GM12878 (cell line): Measurements from ENCODE around the gene HMGB1. TPM values are rescaled to one million over a fixed set of nuclear protein-coding genes. Genes with fewer than 3 reads are reported as not detected.

Source experiments
- ATAC-seq: fragments of 200-7000 bp; cut with Tn5 transposase; 3 replicates; pipeline ENCODE4 v1.9.1; 2020; ENCODE audit warnings: mild to moderate bottlenecking, moderate library complexity
- BruUV-seq: library from RNA; stranded (reverse); fragments of 400-500 nt; replicated peaks from 2 replicates; lab custom pipeline; 2021; lab: Mats Ljungman, UMichigan
- CTCF ChIA-PET: fragments of 300-600 bp; sonication (Branson Sonifier 250); formaldehyde crosslinking; extraction: SDS; loops from one replicate; lab custom pipeline; 2021; ENCODE audit warnings: inconsistent platforms; lab: Yijun Ruan, JAX
- POLR2A ChIA-PET: fragments of 350-600 bp; formaldehyde crosslinking; extraction: SDS; loops from one replicate; lab custom pipeline; 2021; ENCODE audit warnings: inconsistent platforms; lab: Charles Lee
- RAD21 ChIA-PET: fragments of 300-600 bp; sonication (Branson Sonifier 250); formaldehyde crosslinking; loops from one replicate; lab custom pipeline; 2023; ENCODE audit warnings: antibody characterized with exemption; ENCODE audit not compliant: unreplicated experiment; lab: Charles Lee
- SMC1A ChIA-PET: fragments of 300-600 bp; sonication (Branson Sonifier 250); formaldehyde crosslinking; loops from one replicate; lab custom pipeline; 2023; ENCODE audit not compliant: unreplicated experiment, uncharacterized antibody; lab: Charles Lee
- DNase-seq: peaks from one replicate; pipeline ENCODE4 v3.0.0-alpha.2; 2011; ENCODE audit warnings: low read depth, low spot score
- FAIRE-seq: peaks from 3 replicates; lab custom pipeline; 2011; peaks lifted over from hg19 to GRCh38; lab: Jason Lieb, UNC
- H2AFZ ChIP-seq: 2 replicates; pipeline ENCODE4 v1.6.0; 2011; ENCODE audit warnings: low read depth, low read length, control low read depth; ENCODE audit not compliant: control insufficient read depth
- H3K27ac ChIP-seq: 2 replicates; pipeline ENCODE4 v1.5.1; 2011; ENCODE audit warnings: control low read depth; ENCODE audit not compliant: control insufficient read depth, insufficient read depth
- H3K27me3 ChIP-seq, 2 experiments: replicated peaks in 1 of 2; 2 replicates each; pipeline versions ENCODE4 v1.6.0 to v1.6.1; 2011; ENCODE audit warnings: low read length in 1 of 2; ENCODE audit not compliant: control insufficient read depth in 2 of 2, insufficient read depth in 2 of 2
- H3K36me3 ChIP-seq, 2 experiments: 2 replicates each; pipeline ENCODE4 v1.5.1; 2011; ENCODE audit warnings: low read length in 1 of 2; ENCODE audit not compliant: control insufficient read depth in 2 of 2, insufficient read depth in 2 of 2
- H3K4me1 ChIP-seq: 2 replicates; pipeline ENCODE4 v1.6.1; 2011; ENCODE audit warnings: mild to moderate bottlenecking, low read length, moderate library complexity, mixed read lengths; ENCODE audit not compliant: control insufficient read depth, insufficient read depth
- H3K4me2 ChIP-seq: 2 replicates; pipeline ENCODE4 v1.6.0; 2011; ENCODE audit warnings: control low read depth; ENCODE audit not compliant: control insufficient read depth, insufficient read depth
- H3K4me3 ChIP-seq: fragments of 200-600 bp; sonication (generic); 2 replicates; pipeline ENCODE4 v1.5.1; 2016
- H3K79me2 ChIP-seq: 2 replicates; pipeline ENCODE4 v1.6.0; 2011; ENCODE audit warnings: low read length; ENCODE audit not compliant: control insufficient read depth, insufficient read depth
- H3K9ac ChIP-seq: 2 replicates; pipeline ENCODE4 v1.8.0; 2011; ENCODE audit warnings: low read length, control low read depth, mixed read lengths; ENCODE audit not compliant: control insufficient read depth, insufficient read depth
- H3K9me3 ChIP-seq: replicated peaks from 3 replicates; pipeline ENCODE4 v1.5.1; 2011; ENCODE audit warnings: mild to moderate bottlenecking, low read length; ENCODE audit not compliant: control insufficient read depth, insufficient read depth
- H4K20me1 ChIP-seq: 2 replicates; pipeline ENCODE4 v1.6.0; 2011; ENCODE audit not compliant: control insufficient read depth, insufficient read depth
- ASH2L ChIP-seq: fragments of 300-600, 200-600 bp; sonication (generic); IDR thresholded peaks from 2 replicates; pipeline ENCODE4 v1.6.1; 2017; ENCODE audit warnings: low read depth, mild to moderate bottlenecking, borderline replicate concordance
- CHD1 ChIP-seq: IDR thresholded peaks from 2 replicates; pipeline ENCODE4 v1.6.1; 2012; ENCODE audit warnings: low read depth, low read length, improper control_type of control experiment
- EED ChIP-seq: sonication (generic); IDR thresholded peaks from 2 replicates; pipeline ENCODE4 v1.6.1; 2016; ENCODE audit warnings: antibody characterized with exemption, low read depth
- IKZF1 ChIP-seq: fragments of 450-650 bp; conservative IDR thresholded peaks from 2 replicates; pipeline ENCODE4 v1.6.1; 2017; ENCODE audit warnings: antibody characterized with exemption, mild to moderate bottlenecking
- MTA3 ChIP-seq: IDR thresholded peaks from 2 replicates; pipeline ENCODE4 v1.6.1; 2012; ENCODE audit warnings: low read length, inconsistent platforms, borderline replicate concordance
- NR2F1 ChIP-seq: fragments of 450-650 bp; conservative IDR thresholded peaks from 2 replicates; pipeline ENCODE4 v1.6.1; 2017; ENCODE audit warnings: mild to moderate bottlenecking
- RBBP5 ChIP-seq: fragments of 200-600 bp; sonication (generic); conservative IDR thresholded peaks from 2 replicates; pipeline ENCODE4 v1.6.1; 2016
- RUNX3 ChIP-seq: IDR thresholded peaks from 2 replicates; pipeline ENCODE4 v1.6.1; 2012; ENCODE audit warnings: low read length, inconsistent platforms
- SPI1 ChIP-seq: IDR thresholded peaks from 2 replicates; pipeline ENCODE4 v1.6.1; 2011; ENCODE audit warnings: low read depth, mild to moderate bottlenecking, low read length, moderate library complexity, borderline replicate concordance; ENCODE audit not compliant: insufficient read depth
- STAT3 ChIP-seq: IDR thresholded peaks from 2 replicates; pipeline ENCODE4 v1.6.1; 2011; ENCODE audit warnings: low read depth, low read length, improper control_type of control experiment
- TCF12 ChIP-seq: IDR thresholded peaks from 2 replicates; pipeline ENCODE4 v1.6.1; 2011; ENCODE audit warnings: low read depth, mild to moderate bottlenecking, low read length
- WRNIP1 ChIP-seq: IDR thresholded peaks from 2 replicates; pipeline ENCODE4 v1.6.1; 2011; ENCODE audit warnings: low read depth, low read length, improper control_type of control experiment, borderline replicate concordance
- WGBS: methylation state at CpG from one replicate; pipeline ENCODE4 v1.1.6; 2016; ENCODE audit warnings: low lambda C conversion rate; ENCODE audit not compliant: insufficient replicate concordance, insufficient coverage; ENCODE audit errors: missing lambda C conversion rate; 5-methylcytosine and 5-hydroxymethylcytosine counted together
- in situ Hi-C: fragments of 300-500 bp; cut with MboI; formaldehyde crosslinking; loops from 9 replicates; pipeline ENCODE4 v1.14.3; 2018; ENCODE audit warnings: mixed read lengths
- intact Hi-C: fragments of 100-400 bp; cut with micrococcal nuclease; formaldehyde crosslinking; loops from one replicate; pipeline ENCODE4 v1.14.2; 2022; ENCODE audit not compliant: unreplicated experiment
- polyA plus RNA-seq, 11 experiments: library from polyadenylated mRNA; depleted of rRNA in 4 of 11; unstranded in 6 of 11; stranded (reverse) in 5 of 11; fragments of >200 nt; fragmentation: Nextera tagmentation in 4 of 11; fragmentation: Illumina TruSeq in 1 of 11; extraction: Ambion mirVana in 4 of 11; extraction: Trizol in 1 of 11; gene quantifications; 1 replicate in 1 of 11; 2 replicates in 10 of 11; pipeline versions ENCODE4 v1.2.1 to v1.2.3, GENCODE V29; 2011 to 2016; ENCODE audit warnings: inconsistent platforms in 2 of 11, missing spikeins in 2 of 11, low read depth in 1 of 11
- total RNA-seq, 4 experiments: library from RNA; depleted of rRNA in 3 of 4; stranded (reverse); fragments of >200 nt in 3 of 4; fragmentation: Illumina TruSeq in 1 of 4; extraction: Trizol in 1 of 4; gene quantifications; 2 replicates each; pipeline versions ENCODE4 v1.2.1 to v1.2.3, GENCODE V29; 2013 to 2021
- TF ChIP-seq, protein P1 (sequence below): fragments of 450-650 bp; IDR thresholded peaks from 2 replicates; pipeline ENCODE4 v1.6.1; 2014; ENCODE audit warnings: mild to moderate bottlenecking
- TF ChIP-seq, protein P2 (sequence below): fragments of 450-650 bp; IDR thresholded peaks from 2 replicates; pipeline ENCODE4 v1.6.1; 2016; ENCODE audit warnings: mild to moderate bottlenecking

HMGB1 gene
- total and polyA plus RNA-seq, 10 of the 15 experiments (the other 5 are each of a cell fraction or from before 2014, with no cell fraction given), result 365 to 2,529 (median 1,396) TPM

DNA sequence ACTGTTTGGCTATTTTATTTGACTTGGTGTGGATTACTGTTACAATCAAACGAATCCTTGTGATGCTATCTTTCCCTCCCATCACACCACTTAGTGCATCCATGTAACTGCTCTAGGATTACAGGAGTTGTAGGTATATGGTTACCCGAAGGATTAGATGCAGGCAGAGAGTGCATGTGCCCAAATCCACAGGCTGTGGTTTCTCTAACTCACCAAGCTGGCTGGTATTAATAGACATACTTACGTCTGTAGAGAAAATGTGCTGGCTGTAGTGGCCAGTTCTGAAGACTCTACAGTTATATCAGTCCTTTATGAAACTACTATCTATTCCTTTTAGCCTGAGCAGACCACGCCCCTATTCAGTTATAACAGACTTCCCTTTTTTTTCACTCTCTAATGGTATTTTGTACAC lies 1.1 kb upstream of the HMGB1 start:
- Histone ChIP-seq H2AFZ (peak overlapping the region; percentile 0; the same call in 1 of the 2 replicates), H4K20me1 (no peaks in the 10 kb centered on the region), H3K4me3 (peak overlapping the region; percentile 51), H3K9ac (peak overlapping the region; percentile 96), H3K4me1 (0 out of 2 replicates have a peak, but pooled peaks cover 10% of the 10 kb centered on the region), H3K79me2 (peaks cover 32% of the 10 kb centered on the region), H3K27me3 (no peaks in the 10 kb centered on the region), H3K27ac (peak overlapping the region; percentile 95), H3K9me3 (no peaks in the 10 kb centered on the region), H3K36me3 (no peaks in the 10 kb centered on the region; a peak in 1 of 4 replicates), H3K4me2 (peak overlapping the region; percentile 85)
- no TSS peak for BruUV-seq
- SMC1A ChIA-PET, result interaction anchor here (0.7 to 1.0 kb wide), 2 partner anchors 86 to 529 kb away, joined by 3 read pairs; no protein-coding TSS in a partner anchor
- POLR2A ChIA-PET, result interaction anchor here (1.0 kb wide), 1 partner anchor 92 kb away, joined by 3 read pairs; no protein-coding TSS in a partner anchor
- DNase-seq, result no peak
- 0% methylated on average over 4 of the region's 4 CpGs for WGBS
- intact Hi-C loops (loop anchor here (5.0 kb wide), 2 partner anchors 85 to 335 kb away; no protein-coding TSS in a partner anchor), in situ Hi-C loops (no loop called here)
- 0 out of 2 replicates have a peak, but pooled peaks have one; percentile 14 for TF ChIP-seq IKZF1
- no peak for TF ChIP-seq STAT3
- no peak for TF ChIP-seq CHD1
- no peak for TF ChIP-seq NR2F1
- no peak for TF ChIP-seq EED
- TF ChIP-seq, protein P1, sequence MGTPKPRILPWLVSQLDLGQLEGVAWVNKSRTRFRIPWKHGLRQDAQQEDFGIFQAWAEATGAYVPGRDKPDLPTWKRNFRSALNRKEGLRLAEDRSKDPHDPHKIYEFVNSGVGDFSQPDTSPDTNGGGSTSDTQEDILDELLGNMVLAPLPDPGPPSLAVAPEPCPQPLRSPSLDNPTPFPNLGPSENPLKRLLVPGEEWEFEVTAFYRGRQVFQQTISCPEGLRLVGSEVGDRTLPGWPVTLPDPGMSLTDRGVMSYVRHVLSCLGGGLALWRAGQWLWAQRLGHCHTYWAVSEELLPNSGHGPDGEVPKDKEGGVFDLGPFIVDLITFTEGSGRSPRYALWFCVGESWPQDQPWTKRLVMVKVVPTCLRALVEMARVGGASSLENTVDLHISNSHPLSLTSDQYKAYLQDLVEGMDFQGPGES, result no peak
- TF ChIP-seq MTA3, result 0 out of 2 replicates have a peak, but pooled peaks have one; percentile 44
- peak; percentile 81 for TF ChIP-seq SPI1
- peak; percentile 65 for TF ChIP-seq RUNX3
- TF ChIP-seq ASH2L, result no peak
- TF ChIP-seq, protein P2, sequence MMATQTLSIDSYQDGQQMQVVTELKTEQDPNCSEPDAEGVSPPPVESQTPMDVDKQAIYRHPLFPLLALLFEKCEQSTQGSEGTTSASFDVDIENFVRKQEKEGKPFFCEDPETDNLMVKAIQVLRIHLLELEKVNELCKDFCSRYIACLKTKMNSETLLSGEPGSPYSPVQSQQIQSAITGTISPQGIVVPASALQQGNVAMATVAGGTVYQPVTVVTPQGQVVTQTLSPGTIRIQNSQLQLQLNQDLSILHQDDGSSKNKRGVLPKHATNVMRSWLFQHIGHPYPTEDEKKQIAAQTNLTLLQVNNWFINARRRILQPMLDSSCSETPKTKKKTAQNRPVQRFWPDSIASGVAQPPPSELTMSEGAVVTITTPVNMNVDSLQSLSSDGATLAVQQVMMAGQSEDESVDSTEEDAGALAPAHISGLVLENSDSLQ, result no peak
- no peak for TF ChIP-seq WRNIP1
- TF ChIP-seq RBBP5, result no peak
- TF ChIP-seq TCF12, result no peak
- peak; percentile 37 for ATAC-seq
- CTCF ChIA-PET, result interaction anchor here (1.0 to 1.6 kb wide), 2 partner anchors 112 to 335 kb away, joined by 3 to 7 read pairs; no protein-coding TSS in a partner anchor
- RAD21 ChIA-PET, result interaction anchor here (1.7 kb wide), 1 partner anchor 36 kb away, joined by 3 read pairs; no protein-coding TSS in a partner anchor
- peak; percentile 38 for FAIRE-seq
